ENCODE data around the gene TOB2. TPM values are rescaled to one million over a fixed set of nuclear protein-coding genes. Genes with fewer than 3 reads are reported as not detected.
"Not testable (repeated sequence)": the region's sequence is repeated elsewhere in the genome, so short reads cannot be mapped to it uniquely, and the experiment has no call there.

Gene TOB2
- total and polyA plus RNA-seq, 9 donors = 23.1 to 45.5 (median 37.6) TPM

- peaks cover 15% of the 10 kb centered on the region for H3K4me1 ChIP-seq (ENCODE audit: control insufficient read depth, insufficient read depth, low read length)
- H3K27me3 ChIP-seq (ENCODE audit: control insufficient read depth, insufficient read depth, low read length) = no peaks in the 10 kb centered on the region
- no peaks in the 10 kb centered on the region for H3K9me3 ChIP-seq (replicated peaks; ENCODE audit: control insufficient read depth, low read depth, low read length)
- peak; percentile 30 for DNase-seq
- peak overlapping the region; percentile 99 for H3K4me3 ChIP-seq (ENCODE audit: low read length)
- H3K27ac ChIP-seq (ENCODE audit: low read length) = peak overlapping the region; percentile 97
- H3K36me3 ChIP-seq (ENCODE audit: control insufficient read depth, insufficient read depth, low read length) = peaks cover 46% of the 10 kb centered on the region
- WGBS (ENCODE audit: insufficient coverage) = 0% methylated on average over 21 of the region's 30 CpGs
These were observed 22.7 kb upstream of the TOB2 start for GRCh38 chr22:41469218-41469851.

- peaks cover 15% of the 10 kb centered on the region for H3K4me1 ChIP-seq (ENCODE audit: control insufficient read depth, insufficient read depth, low read length)
- WGBS (ENCODE audit: insufficient coverage) = 0% methylated on average over 42 of the region's 51 CpGs
These were observed 22.0 kb upstream of the TOB2 start, which contains the start of the genes ACO2 and PHF5A for GRCh38 chr22:41468381-41469217. Gene ACO2 (plus strand): TSS chr22:41469117. CDS start chr22:41469147, 30 bp downstream. Gene PHF5A (minus strand): TSS chr22:41468692. CDS start chr22:41468653, 39 bp downstream.

GRCh38 chr22:41461901-41462300 lies 15.3 kb upstream of the TOB2 start:
- peaks cover 75% of the 10 kb centered on the region for H3K36me3 ChIP-seq (ENCODE audit: control insufficient read depth, insufficient read depth, low read length)
- H3K4me3 ChIP-seq (ENCODE audit: low read length) = no peak overlapping the region
- H3K27me3 ChIP-seq (ENCODE audit: control insufficient read depth, insufficient read depth, low read length) = no peaks in the 10 kb centered on the region
- no CpG with 5 or more reads among the region's 4 CpGs for WGBS (ENCODE audit: insufficient coverage)
- DNase-seq = no peak
- no peak overlapping the region for H3K27ac ChIP-seq (ENCODE audit: low read length)
- H3K9me3 ChIP-seq (replicated peaks; ENCODE audit: control insufficient read depth, low read depth, low read length) = no peaks in the 10 kb centered on the region
- H3K4me1 ChIP-seq (ENCODE audit: control insufficient read depth, insufficient read depth, low read length) = no peaks in the 10 kb centered on the region

More at GRCh38 chr22:41468381-41469217, 22.0 kb upstream of the TOB2 start, which contains the start of the genes ACO2 and PHF5A:
- Histone ChIP-seq H3K27me3 (ENCODE audit: control insufficient read depth, insufficient read depth, low read length) (no peaks in the 10 kb centered on the region), H3K36me3 (ENCODE audit: control insufficient read depth, insufficient read depth, low read length) (peaks cover 50% of the 10 kb centered on the region), H3K9me3 (replicated peaks; ENCODE audit: control insufficient read depth, low read depth, low read length) (no peaks in the 10 kb centered on the region), H3K27ac (ENCODE audit: low read length) (peak within 1 kb of the TSS; percentile 97), H3K4me3 (ENCODE audit: low read length) (peak within 1 kb of the TSS; percentile 99)
- peak; percentile 99 for DNase-seq

- DNase-seq = not testable (repeated sequence)
These were observed 13.5 kb upstream of the TOB2 start for GRCh38 chr22:41460071-41460470.

GRCh38 chr22:41459431-41459830 lies 12.8 kb upstream of the TOB2 start:
- WGBS (ENCODE audit: insufficient coverage) = no CpG with 5 or more reads among the region's 1 CpG
- no peak overlapping the region for H3K27ac ChIP-seq (ENCODE audit: low read length)
- H3K4me1 ChIP-seq (ENCODE audit: control insufficient read depth, insufficient read depth, low read length) = no peaks in the 10 kb centered on the region
- H3K9me3 ChIP-seq (replicated peaks; ENCODE audit: control insufficient read depth, low read depth, low read length) = no peaks in the 10 kb centered on the region
- peaks cover 58% of the 10 kb centered on the region for H3K36me3 ChIP-seq (ENCODE audit: control insufficient read depth, insufficient read depth, low read length)
- DNase-seq = no peak
- no peak overlapping the region for H3K4me3 ChIP-seq (ENCODE audit: low read length)
- no peaks in the 10 kb centered on the region for H3K27me3 ChIP-seq (ENCODE audit: control insufficient read depth, insufficient read depth, low read length)

More at GRCh38 chr22:41460071-41460470, 13.5 kb upstream of the TOB2 start:
- H3K4me1 ChIP-seq (ENCODE audit: control insufficient read depth, insufficient read depth, low read length); H3K9me3 ChIP-seq (replicated peaks; ENCODE audit: control insufficient read depth, low read depth, low read length); H3K4me3 ChIP-seq (ENCODE audit: low read length); H3K27me3 ChIP-seq (ENCODE audit: control insufficient read depth, insufficient read depth, low read length); H3K27ac ChIP-seq (ENCODE audit: low read length): not testable (repeated sequence)
- WGBS (ENCODE audit: insufficient coverage) = no CpG with 5 or more reads among the region's 5 CpGs
- H3K36me3 ChIP-seq (ENCODE audit: control insufficient read depth, insufficient read depth, low read length) = peaks cover 64% of the 10 kb centered on the region

GRCh38 chr22:41458161-41458728 lies 11.6 kb upstream of the TOB2 start:
- H3K36me3 ChIP-seq (ENCODE audit: control insufficient read depth, insufficient read depth, low read length) = peaks cover 49% of the 10 kb centered on the region
- no peaks in the 10 kb centered on the region for H3K9me3 ChIP-seq (replicated peaks; ENCODE audit: control insufficient read depth, low read depth, low read length)
- no peak overlapping the region for H3K4me3 ChIP-seq (ENCODE audit: low read length)
- no peaks in the 10 kb centered on the region for H3K4me1 ChIP-seq (ENCODE audit: control insufficient read depth, insufficient read depth, low read length)
- no peaks in the 10 kb centered on the region for H3K27me3 ChIP-seq (ENCODE audit: control insufficient read depth, insufficient read depth, low read length)
- no peak overlapping the region for H3K27ac ChIP-seq (ENCODE audit: low read length)
- no peak for DNase-seq
- WGBS (ENCODE audit: insufficient coverage) = 100% methylated on average over 3 of the region's 7 CpGs

GRCh38 chr22:41448189-41448808 lies 1.7 kb upstream of the TOB2 start:
- Histone ChIP-seq H3K36me3 (ENCODE audit: control insufficient read depth, insufficient read depth, low read length) (peaks cover 8% of the 10 kb centered on the region), H3K27me3 (ENCODE audit: control insufficient read depth, insufficient read depth, low read length) (no peaks in the 10 kb centered on the region), H3K9me3 (replicated peaks; ENCODE audit: control insufficient read depth, low read depth, low read length) (no peaks in the 10 kb centered on the region), H3K4me3 (ENCODE audit: low read length) (peak overlapping the region; percentile 98), H3K27ac (ENCODE audit: low read length) (peak overlapping the region; percentile 99), H3K4me1 (ENCODE audit: control insufficient read depth, insufficient read depth, low read length) (peaks cover 16% of the 10 kb centered on the region)
- DNase-seq = peak; percentile 100
- 0% methylated on average over 23 of the region's 28 CpGs for WGBS (ENCODE audit: insufficient coverage)

GRCh38 chr22:41447435-41448188 lies 1.0 kb upstream of the TOB2 start:
- H3K27me3 ChIP-seq (ENCODE audit: control insufficient read depth, insufficient read depth, low read length) = no peaks in the 10 kb centered on the region
- peak overlapping the region; percentile 99 for H3K27ac ChIP-seq (ENCODE audit: low read length)
- H3K4me3 ChIP-seq (ENCODE audit: low read length) = peak overlapping the region; percentile 98
- H3K36me3 ChIP-seq (ENCODE audit: control insufficient read depth, insufficient read depth, low read length) = peaks cover 15% of the 10 kb centered on the region
- H3K4me1 ChIP-seq (ENCODE audit: control insufficient read depth, insufficient read depth, low read length) = peaks cover 22% of the 10 kb centered on the region
- under 1% methylated on average over 54 of the region's 63 CpGs for WGBS (ENCODE audit: insufficient coverage)
- DNase-seq = peak; percentile 96
- no peaks in the 10 kb centered on the region for H3K9me3 ChIP-seq (replicated peaks; ENCODE audit: control insufficient read depth, low read depth, low read length)

- WGBS (ENCODE audit: insufficient coverage) = 0% methylated on average over 7 of the region's 34 CpGs
- peak; percentile 53 for DNase-seq
- no peaks in the 10 kb centered on the region for H3K9me3 ChIP-seq (replicated peaks; ENCODE audit: control insufficient read depth, low read depth, low read length)
These were observed 522 bp downstream of the TOB2 start for GRCh38 chr22:41446057-41446501.

More at GRCh38 chr22:41446057-41446501, 522 bp downstream of the TOB2 start:
- H3K4me3 ChIP-seq (ENCODE audit: low read length) = peak overlapping the region; percentile 98
- H3K36me3 ChIP-seq (ENCODE audit: control insufficient read depth, insufficient read depth, low read length) = peaks cover 17% of the 10 kb centered on the region
- H3K27me3 ChIP-seq (ENCODE audit: control insufficient read depth, insufficient read depth, low read length) = no peaks in the 10 kb centered on the region
- H3K4me1 ChIP-seq (ENCODE audit: control insufficient read depth, insufficient read depth, low read length) = peaks cover 27% of the 10 kb centered on the region
- peak overlapping the region; percentile 99 for H3K27ac ChIP-seq (ENCODE audit: low read length)

All from muscle of leg (tissue), 11 donors.